NAMALWA (cell line): ENCODE measurements around the gene HOXD13.
A peak's percentile ranks its signal among the peaks of the same experiment; 100 is the strongest.

Experiments
- DNase-seq: peaks from one replicate; pipeline ENCODE4 v3.0.0-alpha.2; 2015; ENCODE audit warnings: low spot score

HOXD13 gene

DNA sequence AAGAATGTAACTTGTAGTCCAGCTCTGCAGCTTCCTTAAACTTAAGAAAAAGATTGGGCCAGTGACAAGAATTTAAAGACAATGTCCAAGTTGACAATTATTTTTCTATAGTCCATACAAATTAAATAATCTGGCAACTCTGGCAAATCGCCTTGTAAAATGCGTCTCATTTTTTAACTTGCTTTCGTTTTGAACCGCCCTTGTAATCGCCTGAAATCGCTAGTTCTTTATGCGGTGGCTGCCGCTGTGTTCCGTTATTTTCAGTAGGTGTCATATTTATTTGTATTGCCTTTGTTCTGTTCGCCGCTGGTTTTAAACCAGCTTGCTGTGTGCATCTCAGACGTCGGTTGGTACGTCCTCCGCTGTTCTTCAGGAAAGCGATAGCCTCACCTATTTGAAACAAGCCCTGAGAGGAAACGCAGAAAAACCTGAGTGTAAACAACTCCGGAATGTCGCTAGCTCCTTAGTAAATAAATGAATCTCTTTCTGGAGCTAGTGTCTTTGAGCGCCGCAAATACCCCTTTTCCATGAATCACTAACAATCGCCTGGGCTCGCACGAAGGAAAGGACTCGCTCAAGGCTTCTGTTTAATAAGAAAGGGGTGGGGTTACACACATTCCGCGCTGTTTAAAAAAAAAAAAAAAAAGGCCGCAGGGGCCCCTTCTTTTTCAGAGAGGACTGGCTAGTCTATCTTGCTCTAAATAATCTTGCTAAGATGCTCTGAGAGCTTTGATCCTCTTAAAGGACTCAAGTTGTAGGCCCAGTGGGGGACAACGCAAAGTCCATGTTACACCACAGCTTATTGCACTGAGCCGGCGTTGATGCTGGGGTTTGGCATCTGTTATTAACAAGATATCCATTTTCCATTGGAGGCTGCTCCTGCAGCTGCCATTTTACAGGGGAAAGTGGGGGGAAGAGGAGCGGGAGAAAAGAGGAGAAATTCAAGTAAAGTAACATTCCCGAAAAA, 40.0 kb downstream of the HOXD13 start:
- no peak for DNase-seq

GRCh38 chr2:176133389-176133788, 40.9 kb downstream of the HOXD13 start:
- DNase-seq, result no peak

DNA sequence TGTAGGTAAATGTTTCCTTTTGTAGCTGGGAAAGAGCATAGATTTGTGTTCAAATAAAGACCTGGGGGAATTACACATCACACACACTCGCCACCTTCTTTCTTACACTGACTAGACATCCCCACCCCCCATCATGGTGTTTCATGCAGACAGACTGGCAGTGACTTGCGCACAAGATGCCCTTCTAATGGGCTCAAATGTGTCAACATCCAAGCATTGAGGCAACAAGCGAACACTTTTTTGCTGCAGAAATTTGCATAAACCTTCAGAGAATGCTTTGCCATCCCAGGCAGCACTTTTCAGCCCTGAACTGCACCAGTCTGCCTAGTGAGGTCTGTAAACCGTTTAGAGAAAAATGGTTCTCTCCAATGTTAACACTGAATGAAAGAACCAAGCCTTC, 41.5 kb downstream of the HOXD13 start:
- no peak for DNase-seq

DNA sequence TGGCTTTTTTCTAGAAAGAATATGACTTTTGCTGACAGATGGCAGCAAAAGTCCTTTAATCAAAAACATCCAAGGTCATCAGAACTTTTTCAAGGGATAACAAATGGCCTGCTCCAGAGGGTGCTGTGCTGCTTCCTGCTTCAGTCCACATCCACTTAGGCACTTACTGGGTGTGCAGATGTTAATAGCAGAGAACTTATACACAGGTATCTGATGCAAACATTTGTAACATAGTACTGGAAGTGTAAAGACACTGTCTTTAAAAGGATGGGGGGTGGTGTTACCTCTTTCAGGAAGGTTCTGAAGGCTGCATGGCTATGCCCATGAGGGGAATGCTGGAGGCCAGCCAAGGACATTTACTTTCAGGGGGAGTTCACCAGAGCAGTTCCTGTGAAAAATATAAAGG, 42.5 kb downstream of the HOXD13 start:
- no peak for DNase-seq

- DNase-seq, result no peak
These were observed 44.1 kb downstream of the HOXD13 start for GRCh38 chr2:176136374-176137251.

GRCh38 chr2:176137252-176137580, 44.7 kb downstream of the HOXD13 start:
- DNase-seq, result no peak

GRCh38 chr2:176137906-176138305, 45.4 kb downstream of the HOXD13 start:
- no peak for DNase-seq

GRCh38 chr2:176138526-176138922, 46.0 kb downstream of the HOXD13 start:
- DNase-seq, result no peak

GRCh38 chr2:176138923-176139660, 46.6 kb downstream of the HOXD13 start:
- no peak for DNase-seq

- no peak for DNase-seq
These were observed 47.4 kb downstream of the HOXD13 start for GRCh38 chr2:176139661-176140512.

- DNase-seq, result peak; percentile 84
These were observed 48.2 kb downstream of the HOXD13 start for GRCh38 chr2:176140513-176141317.

DNA sequence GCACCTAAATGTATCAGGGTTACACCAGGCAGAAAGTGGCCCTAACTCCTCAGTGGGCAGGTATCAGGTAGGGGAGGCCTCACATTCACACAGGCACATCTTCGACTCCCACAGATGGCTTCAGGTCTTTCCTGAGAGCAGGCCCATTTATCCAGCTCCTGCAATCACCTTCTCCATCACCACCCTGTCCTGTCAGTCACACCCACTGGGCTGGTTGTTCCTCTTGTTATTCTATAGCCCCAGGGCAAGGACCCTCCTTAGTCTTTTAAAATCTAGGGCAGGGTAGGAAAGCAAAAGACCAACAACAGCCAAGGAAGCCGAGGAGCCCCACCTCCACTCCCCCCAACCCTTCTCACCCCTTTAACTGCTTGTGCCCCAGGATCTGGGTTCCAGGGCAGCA, 49.8 kb downstream of the HOXD13 start:
- no peak for DNase-seq
